HG02642 (cell line): ENCODE measurements around the gene DNAJC13.

ENCODE experiments used
- ATAC-seq: cut with Tn5 transposase; IDR thresholded peaks from one replicate; pipeline ENCODE4 v1.9.1; 2021; ENCODE audit warnings: mild to moderate bottlenecking; ENCODE audit not compliant: unreplicated experiment, poor library complexity

Gene DNAJC13

GRCh38 chr3:132456571-132456970 is 39.3 kb downstream of the DNAJC13 start:
- ATAC-seq, result no peak

GRCh38 chr3:132457286-132457685 is 40.0 kb downstream of the DNAJC13 start:
- ATAC-seq, result no peak

DNA sequence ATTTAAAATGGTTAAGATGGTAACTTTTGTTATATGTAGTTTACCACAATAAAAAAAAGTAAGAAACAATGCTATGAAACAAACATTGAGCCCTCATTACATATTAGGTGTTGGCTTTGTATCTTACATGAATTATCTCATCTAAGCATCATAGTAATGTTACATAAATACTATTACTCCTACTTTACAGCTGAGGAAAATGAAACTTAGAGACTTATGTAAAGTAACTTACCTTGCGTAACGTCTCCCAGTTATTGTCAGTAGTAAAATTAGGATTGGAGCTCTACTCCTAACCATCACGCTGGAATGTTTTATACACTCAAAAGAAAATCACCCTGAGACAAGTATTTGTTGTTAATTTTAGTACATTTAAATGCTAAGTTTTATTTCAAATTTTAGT is 42.2 kb downstream of the DNAJC13 start:
- ATAC-seq, result no peak

GRCh38 chr3:132461544-132461943 is 44.2 kb downstream of the DNAJC13 start:
- ATAC-seq, result no peak

DNA sequence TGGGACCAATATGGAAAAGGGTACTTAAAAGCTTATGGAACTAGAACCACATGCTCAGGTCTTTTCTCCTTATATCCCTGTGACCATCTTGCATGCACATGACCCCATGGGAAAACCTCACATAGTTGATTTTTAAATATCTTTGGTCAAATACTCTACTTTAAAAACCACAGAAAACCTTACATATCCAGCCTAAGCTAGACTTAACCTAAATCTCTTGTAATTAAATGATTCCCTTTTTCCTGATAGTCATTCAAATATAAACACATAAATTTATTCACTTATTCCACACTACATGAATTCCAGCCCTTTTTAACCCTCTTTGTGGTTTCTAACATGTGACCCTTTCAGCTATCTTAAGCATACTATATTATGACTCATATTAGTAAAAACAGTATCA is 46.8 kb downstream of the DNAJC13 start:
- ATAC-seq, result no peak

DNA sequence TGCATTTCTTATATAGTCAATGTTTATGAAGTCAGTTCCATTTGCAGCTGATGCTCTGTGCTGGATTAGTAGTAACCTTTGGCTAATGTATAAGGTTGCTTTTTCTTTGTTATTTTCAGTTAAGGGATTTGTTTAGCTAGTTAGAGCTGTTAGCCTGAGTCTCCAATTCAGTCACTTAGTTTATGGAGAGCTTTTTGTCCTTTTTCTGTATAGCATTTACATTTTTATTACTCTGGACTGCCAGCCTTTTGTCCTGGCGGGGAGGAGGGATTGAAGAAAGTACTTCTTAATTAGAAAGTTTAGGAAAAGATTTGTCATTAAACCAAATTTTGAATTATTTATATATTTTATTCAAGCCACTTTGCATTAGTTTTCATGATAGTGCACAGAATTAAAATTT is 52.0 kb downstream of the DNAJC13 start:
- ATAC-seq, result no peak

- no peak for ATAC-seq
These were observed 68.8 kb downstream of the DNAJC13 start for GRCh38 chr3:132486099-132486498.

- ATAC-seq, result no peak
These were observed 70.8 kb downstream of the DNAJC13 start for GRCh38 chr3:132488151-132488550.

GRCh38 chr3:132499071-132499470 is 81.8 kb downstream of the DNAJC13 start:
- no peak for ATAC-seq

- no peak for ATAC-seq
These were observed 86.3 kb downstream of the DNAJC13 start for GRCh38 chr3:132503559-132503958.

- ATAC-seq, result no peak
These were observed 87.2 kb downstream of the DNAJC13 start for GRCh38 chr3:132504375-132504933.

- ATAC-seq, result no peak
These were observed 90.4 kb downstream of the DNAJC13 start for GRCh38 chr3:132507657-132508056.

DNA sequence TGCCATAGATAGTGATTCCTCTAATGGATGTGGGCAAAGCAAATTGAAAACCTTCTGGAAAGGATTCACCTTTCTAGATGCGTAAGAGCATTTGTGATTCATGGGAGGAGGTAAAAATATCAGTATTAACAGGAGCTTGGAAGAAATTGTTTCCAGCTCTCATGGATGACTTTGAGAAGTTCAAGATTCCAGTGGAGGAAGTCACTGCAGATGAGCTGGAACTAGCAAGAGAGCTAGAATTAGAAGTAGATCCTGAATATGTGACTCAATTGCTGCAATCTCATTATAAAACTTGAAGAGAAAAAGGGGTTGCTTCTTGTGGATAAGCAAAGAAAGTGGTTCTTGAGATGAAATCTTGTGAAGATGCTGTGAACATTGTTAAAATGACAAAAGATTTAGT is 91.8 kb downstream of the DNAJC13 start:
- no peak for ATAC-seq

DNA sequence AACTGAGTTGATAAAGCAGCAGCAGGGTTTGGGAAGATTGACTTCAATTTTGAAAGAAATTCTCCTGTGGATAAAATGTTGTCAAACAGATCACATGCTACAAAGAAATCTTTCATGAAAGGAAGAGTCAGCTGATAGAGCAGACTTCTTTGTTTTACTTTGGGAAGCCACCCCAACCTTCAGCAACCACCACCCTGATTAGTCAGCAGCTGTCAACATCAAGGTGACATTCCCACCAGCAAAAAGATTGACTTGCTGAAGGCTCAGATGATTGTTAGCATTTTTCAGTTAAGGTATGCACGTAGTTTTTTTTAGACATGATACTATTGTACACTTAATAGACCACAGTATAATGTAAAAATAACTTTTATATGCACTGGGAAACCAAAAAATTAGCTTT is 92.2 kb downstream of the DNAJC13 start:
- ATAC-seq, result no peak

DNA sequence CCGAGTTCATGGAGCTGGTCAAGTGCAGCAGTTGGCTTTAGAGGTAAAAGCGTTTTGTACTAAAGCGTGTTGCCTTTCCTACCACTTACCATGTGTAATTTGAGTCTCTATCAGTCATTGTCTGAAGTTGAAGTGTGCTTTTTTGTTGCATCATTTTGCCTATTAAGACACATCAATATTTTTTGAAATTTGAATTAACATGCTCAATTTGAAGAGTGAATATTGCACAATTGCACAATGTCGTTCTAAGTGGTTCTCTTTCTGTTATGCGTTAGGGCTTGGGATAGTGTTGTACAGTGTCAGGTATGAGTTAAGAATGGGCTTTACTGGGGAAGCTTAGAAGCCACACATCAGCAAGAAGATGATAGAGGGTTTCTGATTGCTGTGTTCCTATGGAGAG is 95.8 kb downstream of the DNAJC13 start:
- no peak for ATAC-seq

- ATAC-seq, result no peak
These were observed 100.0 kb downstream of the DNAJC13 start for GRCh38 chr3:132517311-132517710.

GRCh38 chr3:132519914-132520313 is 102.6 kb downstream of the DNAJC13 start:
- no peak for ATAC-seq

- no peak for ATAC-seq
These were observed 104.6 kb downstream of the DNAJC13 start for GRCh38 chr3:132521901-132522300.

DNA sequence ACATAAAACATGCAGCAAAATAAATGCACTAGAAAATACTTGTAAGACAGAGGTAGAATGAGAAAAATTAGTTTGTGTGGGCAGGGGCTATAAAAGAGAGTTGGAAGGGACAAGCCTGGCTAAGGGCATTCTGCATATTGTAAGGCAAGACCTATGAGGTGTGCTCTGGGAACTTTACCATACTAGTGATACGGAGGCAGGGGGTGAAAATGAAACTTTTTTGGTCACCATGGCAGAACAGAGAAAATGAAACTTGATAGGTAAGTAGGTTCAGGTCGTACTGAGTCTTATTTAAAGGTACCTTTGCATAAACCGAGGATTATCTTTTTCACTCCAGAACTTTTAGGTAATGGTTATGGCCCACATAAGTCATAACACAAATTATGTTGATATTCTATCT is 105.1 kb downstream of the DNAJC13 start:
- ATAC-seq, result peak; percentile 86

GRCh38 chr3:132530624-132531023 is 113.3 kb downstream of the DNAJC13 start:
- no peak for ATAC-seq

DNA sequence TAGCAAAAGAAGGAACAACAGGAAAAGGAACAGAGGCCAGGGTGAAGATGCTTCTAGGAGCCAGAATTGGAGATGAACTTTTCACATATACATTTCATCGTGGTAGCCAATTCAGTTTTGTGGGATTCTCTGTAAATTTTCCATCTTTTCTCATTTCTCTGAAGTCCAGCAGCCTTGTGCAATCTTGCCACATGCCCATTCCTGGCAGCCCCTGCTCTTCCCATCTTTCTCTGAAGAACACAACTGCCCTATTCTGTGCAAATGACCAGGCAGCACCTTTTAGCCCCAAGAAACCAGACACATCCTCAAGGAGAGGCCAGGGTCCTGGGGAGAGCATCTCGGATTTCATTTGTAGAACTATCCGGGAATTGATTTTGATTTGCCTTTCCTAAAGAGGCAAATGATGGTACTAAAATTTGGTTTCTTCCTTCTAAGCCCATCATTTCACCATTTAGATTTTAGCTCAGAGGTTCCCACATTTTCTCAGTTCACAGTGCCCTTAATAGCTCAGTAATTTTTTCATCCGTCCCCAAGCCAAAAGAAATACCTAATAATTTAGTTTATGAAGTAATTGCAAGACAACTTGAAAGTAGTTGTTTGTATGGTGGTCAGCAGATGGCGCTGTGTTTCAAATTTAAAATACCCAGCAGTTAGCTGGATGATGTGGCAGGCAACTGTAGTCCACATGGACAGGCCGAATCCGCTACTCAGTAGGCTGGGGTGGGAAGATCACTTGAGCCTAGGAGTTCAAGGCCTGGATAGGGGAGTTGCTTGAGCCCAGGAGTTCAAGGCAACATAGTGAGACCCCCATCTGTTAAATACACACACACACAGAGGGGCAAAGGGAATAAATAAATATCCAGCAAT is 118.5 kb downstream of the DNAJC13 start:
- ATAC-seq, result peak; percentile 41
